ENCODE measurements around the gene CAND2.
"Not testable (repeated sequence)": the region's sequence is repeated elsewhere in the genome, so short reads cannot be mapped to it uniquely, and the experiment has no call there.

The CAND2 gene

GRCh38 chr3:12861611-12862010, 65.1 kb downstream of the CAND2 start:
- DNase-seq (ENCODE audit: low read depth), result no peak

GRCh38 chr3:12862387-12862786, 65.9 kb downstream of the CAND2 start:
- DNase-seq (ENCODE audit: low read depth), result no peak

- no peak for DNase-seq (ENCODE audit: low read depth)
Measured at GRCh38 chr3:12865271-12865670, 68.8 kb downstream of the CAND2 start.

- DNase-seq (ENCODE audit: low read depth), result no peak
Measured at GRCh38 chr3:12866836-12867235, 70.4 kb downstream of the CAND2 start.

- peak; percentile 29 for DNase-seq (ENCODE audit: low read depth)
Measured at GRCh38 chr3:12868039-12869034, 71.9 kb downstream of the CAND2 start.

GRCh38 chr3:12869035-12869621, 72.6 kb downstream of the CAND2 start:
- no peak for DNase-seq (ENCODE audit: low read depth)

GRCh38 chr3:12870942-12871341, 74.5 kb downstream of the CAND2 start:
- no peak for DNase-seq (ENCODE audit: low read depth)

- DNase-seq (ENCODE audit: low read depth), result no peak
Measured at GRCh38 chr3:12871404-12871983, 75.0 kb downstream of the CAND2 start.

- no peak for DNase-seq (ENCODE audit: low read depth)
Measured at GRCh38 chr3:12875857-12876836, 79.7 kb downstream of the CAND2 start.

- no peak for DNase-seq (ENCODE audit: low read depth)
Measured at GRCh38 chr3:12877040-12877439, 80.6 kb downstream of the CAND2 start.

- DNase-seq (ENCODE audit: low read depth), result no peak
Measured at GRCh38 chr3:12878141-12878574, 81.7 kb downstream of the CAND2 start.

GRCh38 chr3:12878758-12879157, 82.3 kb downstream of the CAND2 start:
- not testable (repeated sequence) for DNase-seq (ENCODE audit: low read depth)

- DNase-seq (ENCODE audit: low read depth), result no peak
Measured at GRCh38 chr3:12879191-12879815, 82.8 kb downstream of the CAND2 start.

GRCh38 chr3:12881858-12882257, 85.4 kb downstream of the CAND2 start:
- DNase-seq (ENCODE audit: low read depth), result not testable (repeated sequence)

- no peak for DNase-seq (ENCODE audit: low read depth)
Measured at GRCh38 chr3:12882336-12883310, 86.1 kb downstream of the CAND2 start.

- no peak for DNase-seq (ENCODE audit: low read depth)
Measured at GRCh38 chr3:12884186-12884680, 87.8 kb downstream of the CAND2 start.
